Mononuclear cell (primary cell): Measurements from ENCODE around the gene HSPA14. TPM values are rescaled to one million over a fixed set of nuclear protein-coding genes. Genes with fewer than 3 reads are reported as not detected.
"Not testable (repeated sequence)": the region's sequence is repeated elsewhere in the genome, so short reads cannot be mapped to it uniquely, and the experiment has no call there.

Experiments
- H3K27me3 ChIP-seq: 2 replicates; pipeline ENCODE4 v1.6.0; 2011; ENCODE audit warnings: low read length, control low read depth; ENCODE audit not compliant: insufficient read depth
- H3K4me1 ChIP-seq: 2 replicates; pipeline ENCODE4 v1.5.1; 2011; ENCODE audit warnings: mild to moderate bottlenecking, low read length, control low read depth; ENCODE audit not compliant: insufficient read depth
- H3K4me3 ChIP-seq: 2 replicates; pipeline ENCODE4 v1.5.1; 2011; ENCODE audit warnings: mild to moderate bottlenecking, low read length, moderate library complexity
- H3K9me3 ChIP-seq: 2 replicates; pipeline ENCODE4 v1.5.1; 2011; ENCODE audit warnings: low read depth, mild to moderate bottlenecking, control low read depth, low read length
- total RNA-seq: library from RNA; depleted of rRNA; stranded (reverse); fragments of >200 nt; gene quantifications from one replicate; pipeline ENCODE4 v1.2.3, GENCODE V29; 2012

The HSPA14 gene, protein sequence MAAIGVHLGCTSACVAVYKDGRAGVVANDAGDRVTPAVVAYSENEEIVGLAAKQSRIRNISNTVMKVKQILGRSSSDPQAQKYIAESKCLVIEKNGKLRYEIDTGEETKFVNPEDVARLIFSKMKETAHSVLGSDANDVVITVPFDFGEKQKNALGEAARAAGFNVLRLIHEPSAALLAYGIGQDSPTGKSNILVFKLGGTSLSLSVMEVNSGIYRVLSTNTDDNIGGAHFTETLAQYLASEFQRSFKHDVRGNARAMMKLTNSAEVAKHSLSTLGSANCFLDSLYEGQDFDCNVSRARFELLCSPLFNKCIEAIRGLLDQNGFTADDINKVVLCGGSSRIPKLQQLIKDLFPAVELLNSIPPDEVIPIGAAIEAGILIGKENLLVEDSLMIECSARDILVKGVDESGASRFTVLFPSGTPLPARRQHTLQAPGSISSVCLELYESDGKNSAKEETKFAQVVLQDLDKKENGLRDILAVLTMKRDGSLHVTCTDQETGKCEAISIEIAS
- total RNA-seq = 25.9 TPM

DNA sequence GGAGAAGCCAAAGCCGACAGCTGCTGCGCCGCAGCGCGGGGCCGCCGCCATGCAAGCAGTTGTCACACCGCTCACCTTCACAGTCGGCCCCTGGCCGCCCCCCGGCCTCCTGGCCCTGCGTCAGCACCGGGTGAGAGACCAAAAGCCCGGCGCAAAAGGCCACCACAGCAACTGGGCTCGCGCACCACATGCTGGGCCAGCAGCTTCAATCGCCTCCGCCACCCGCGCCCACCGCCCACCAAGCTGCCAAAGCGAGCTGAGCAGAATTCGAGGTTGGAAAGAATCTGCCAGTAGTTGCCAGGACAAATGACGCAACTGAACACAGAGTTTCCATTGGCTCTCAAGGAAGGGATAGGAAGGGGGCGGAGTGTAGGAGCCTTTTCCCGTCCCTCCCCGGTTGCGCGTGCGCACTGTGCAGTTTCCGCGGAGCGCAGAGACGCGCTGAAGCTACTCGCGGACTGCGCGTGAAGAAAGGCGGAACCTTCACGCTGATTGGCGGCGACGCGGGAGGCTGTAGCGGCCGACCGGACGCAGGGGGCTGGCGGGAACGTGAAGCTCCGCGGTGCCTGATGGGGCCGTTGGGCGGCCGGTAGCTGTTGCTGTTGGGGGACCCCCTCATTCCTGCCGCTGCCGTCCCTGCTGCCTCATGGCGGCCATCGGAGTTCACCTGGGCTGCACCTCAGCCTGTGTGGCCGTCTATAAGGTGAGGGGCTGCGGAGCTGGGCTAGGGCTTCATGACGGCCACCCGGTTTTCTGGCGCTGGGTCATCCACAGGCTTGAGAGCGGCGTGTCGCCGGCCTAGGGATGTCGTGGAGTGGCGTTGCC lies at the start of gene HSPA14, which contains the start of the genes CDNF and MSANTD7:
HSPA14 (plus strand) TSS at position 550 of the 825 bp plus-strand sequence; CDS start at position 647, 97 bp downstream.
CDNF (minus strand) TSS at position 281 of the 825 bp plus-strand sequence; CDS start at position 190, 91 bp downstream.
MSANTD7 (plus strand) TSS at position 550 of the 825 bp plus-strand sequence. CDS start 3,979 bp downstream, outside the sequence.
- Histone ChIP-seq H3K4me3 (peak within 1 kb of the TSS; percentile 98), H3K4me1 (peaks cover 24% of the 10 kb centered on the region), H3K27me3 (no peaks in the 10 kb centered on the region), H3K9me3 (no peaks in the 10 kb centered on the region)

DNA sequence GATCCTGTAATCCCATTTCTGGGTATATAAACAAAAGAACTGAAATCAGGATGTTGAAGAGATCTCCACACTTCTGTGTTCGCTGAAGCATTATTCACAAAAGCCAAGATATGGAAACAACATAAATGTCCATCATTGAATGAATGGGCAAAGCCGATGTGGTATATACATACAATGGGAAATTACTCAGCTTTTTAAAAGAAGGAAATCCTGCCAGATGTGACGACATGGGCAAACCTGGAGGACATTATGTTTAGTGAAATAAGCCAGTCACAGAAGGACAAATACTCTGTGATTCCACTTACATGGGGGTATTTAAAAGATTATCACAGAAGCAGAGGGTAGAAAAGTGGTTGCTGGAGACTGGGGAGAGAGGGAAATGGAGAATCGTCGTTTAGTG lies 39.5 kb upstream of the HSPA14 start:
- Histone ChIP-seq H3K4me1 (no peaks in the 10 kb centered on the region), H3K4me3 (no peak overlapping the region), H3K27me3 (no peaks in the 10 kb centered on the region), H3K9me3 (no peaks in the 10 kb centered on the region)

DNA sequence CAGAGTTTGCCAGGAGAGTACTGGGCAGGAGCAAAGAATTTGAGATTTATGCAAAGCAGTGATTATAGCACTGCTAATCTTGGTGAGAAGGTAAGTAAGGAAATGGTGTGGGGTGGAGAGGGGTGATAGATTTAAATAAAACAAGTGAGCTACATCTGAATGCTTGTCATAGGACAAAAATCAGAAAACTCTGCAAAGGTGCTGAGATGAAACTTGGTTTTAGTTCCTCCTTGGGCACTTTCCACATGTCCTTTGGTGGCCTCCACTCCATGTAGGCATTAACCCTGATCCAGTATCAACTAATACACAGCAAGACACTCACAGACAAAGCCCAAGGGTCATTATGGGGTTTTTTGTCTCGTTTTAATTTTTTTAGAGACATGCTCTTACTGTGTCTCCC lies 37.7 kb upstream of the HSPA14 start:
- no peaks in the 10 kb centered on the region for H3K4me1 ChIP-seq
- H3K27me3 ChIP-seq = no peaks in the 10 kb centered on the region
- no peak overlapping the region for H3K4me3 ChIP-seq
- H3K9me3 ChIP-seq = no peaks in the 10 kb centered on the region

DNA sequence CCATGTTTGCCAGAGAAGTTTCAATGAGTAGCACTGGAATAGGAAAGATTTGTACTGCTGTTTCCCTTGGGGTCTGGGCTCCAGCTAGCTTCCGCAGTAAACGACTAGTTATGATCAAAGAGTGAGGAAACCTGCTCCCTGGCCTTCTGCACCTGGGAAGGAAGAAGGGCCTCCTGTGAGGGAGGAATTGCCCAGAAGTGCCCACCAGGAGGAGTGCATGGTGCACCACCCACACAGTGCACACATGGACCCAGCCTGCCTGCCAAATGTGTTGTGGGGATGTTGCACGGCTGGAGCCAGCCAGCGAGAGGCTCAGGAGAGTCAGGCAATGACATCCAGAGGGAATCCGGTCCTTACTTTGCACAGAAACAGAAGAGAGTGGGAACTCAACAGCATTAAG lies 36.4 kb upstream of the HSPA14 start:
- Histone ChIP-seq H3K27me3 (no peaks in the 10 kb centered on the region), H3K9me3 (no peaks in the 10 kb centered on the region), H3K4me1 (no peaks in the 10 kb centered on the region), H3K4me3 (no peak overlapping the region)

DNA sequence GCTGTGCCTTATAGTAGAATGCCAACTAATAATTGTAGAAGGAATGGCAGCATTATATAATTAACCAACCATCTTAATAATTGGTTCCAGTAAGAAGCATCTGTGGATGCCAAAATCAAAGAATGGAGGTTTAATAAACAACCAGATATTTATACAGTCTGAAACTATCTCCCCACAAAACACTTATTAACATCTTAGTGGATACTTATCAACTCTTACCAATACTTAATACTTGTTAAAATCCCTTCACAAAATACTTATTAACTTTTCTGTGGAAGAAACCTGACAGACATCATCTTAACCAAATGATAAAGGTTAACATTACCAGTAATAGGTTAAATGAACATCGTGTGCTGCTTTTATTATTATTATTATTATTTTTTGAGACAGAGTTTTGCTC lies 34.3 kb upstream of the HSPA14 start:
- Histone ChIP-seq H3K4me3 (no peak overlapping the region), H3K9me3 (no peaks in the 10 kb centered on the region), H3K27me3 (no peaks in the 10 kb centered on the region), H3K4me1 (no peaks in the 10 kb centered on the region)

DNA sequence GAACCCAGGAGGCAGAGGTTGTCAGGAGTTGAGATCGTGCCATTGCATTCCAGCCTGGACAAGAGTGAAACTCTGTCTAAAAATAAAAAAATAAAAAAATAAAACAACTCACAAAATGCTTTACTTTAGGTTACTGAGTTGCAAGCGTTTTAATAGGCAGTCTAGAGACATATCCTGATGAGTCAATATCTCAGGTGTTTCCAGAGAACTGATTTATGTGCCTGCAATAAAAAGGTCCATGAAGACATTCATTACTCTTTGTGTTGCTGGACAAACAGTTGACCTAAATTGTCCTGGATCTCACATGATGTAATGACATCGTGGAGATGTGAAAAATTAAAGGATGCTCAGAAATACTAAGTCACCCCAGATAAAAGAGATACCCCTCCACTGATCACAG lies 31.8 kb upstream of the HSPA14 start:
- no peaks in the 10 kb centered on the region for H3K27me3 ChIP-seq
- H3K9me3 ChIP-seq = no peaks in the 10 kb centered on the region
- no peaks in the 10 kb centered on the region for H3K4me1 ChIP-seq
- H3K4me3 ChIP-seq = no peak overlapping the region

DNA sequence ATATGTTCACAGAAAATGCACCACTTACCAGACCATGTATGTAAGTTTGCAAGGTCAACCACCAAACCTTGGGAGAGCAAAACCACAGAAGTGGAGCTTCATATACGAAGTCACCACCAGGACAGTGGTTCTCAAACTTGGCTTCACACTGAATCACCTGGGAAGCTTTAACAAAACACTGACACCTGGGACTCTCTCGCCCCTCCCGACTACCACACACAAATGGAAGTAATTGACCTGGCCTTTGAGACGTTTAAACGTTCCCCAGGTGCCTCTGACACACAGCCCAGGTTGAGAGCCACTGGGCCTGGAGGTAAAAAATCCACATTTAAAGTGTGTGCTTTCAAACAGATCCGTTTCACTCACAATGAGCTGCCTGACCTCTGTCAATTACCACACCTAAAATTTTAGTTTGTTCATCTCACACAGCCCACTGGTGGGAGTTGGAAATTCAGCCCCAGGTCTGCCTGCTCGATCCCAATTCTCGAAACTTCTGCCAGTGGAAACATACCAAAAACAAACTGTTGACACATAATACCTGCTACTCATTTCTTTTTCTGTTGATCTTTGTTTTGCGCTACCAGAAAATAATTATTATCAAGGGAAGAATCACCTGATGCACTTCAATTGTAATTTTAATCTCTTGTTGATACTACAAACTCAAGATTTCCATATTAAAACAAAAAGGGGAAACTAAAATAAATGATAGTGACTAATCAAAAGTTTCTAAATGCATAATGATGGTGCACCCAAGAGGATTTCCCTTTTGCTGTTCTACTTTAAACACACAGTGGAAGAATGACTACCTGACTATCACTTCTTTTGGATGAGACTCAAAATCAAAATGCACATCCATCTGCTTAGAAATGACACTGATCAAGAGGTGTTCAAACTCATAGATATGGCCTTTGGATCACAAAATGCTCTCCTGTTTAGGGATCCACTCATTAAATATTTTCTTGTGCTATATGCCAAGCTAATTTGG lies 26.8 kb upstream of the HSPA14 start:
- no peaks in the 10 kb centered on the region for H3K4me1 ChIP-seq
- no peak overlapping the region for H3K4me3 ChIP-seq
- H3K27me3 ChIP-seq = no peaks in the 10 kb centered on the region
- H3K9me3 ChIP-seq = no peaks in the 10 kb centered on the region

DNA sequence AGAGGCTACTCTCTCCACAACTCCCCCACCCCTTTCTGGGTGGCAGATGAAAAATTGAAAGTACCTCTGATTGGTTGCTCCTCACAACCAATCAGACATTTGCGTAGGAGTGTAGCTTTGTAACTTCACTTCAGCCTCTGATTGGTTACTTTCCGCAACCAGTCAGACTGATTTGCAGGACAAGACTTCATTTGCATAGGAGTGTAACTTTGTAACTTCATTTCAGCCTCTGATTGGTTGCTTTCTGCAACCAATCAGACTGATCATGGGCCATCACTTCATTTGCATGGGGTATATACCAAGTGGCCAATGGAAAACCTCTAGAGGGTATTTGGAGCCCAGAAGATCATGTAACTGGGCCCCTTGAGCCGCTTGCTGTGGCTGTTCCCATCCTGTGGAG lies 25.8 kb upstream of the HSPA14 start:
- no peaks in the 10 kb centered on the region for H3K4me1 ChIP-seq
- no peaks in the 10 kb centered on the region for H3K27me3 ChIP-seq
- no peak overlapping the region for H3K4me3 ChIP-seq
- no peaks in the 10 kb centered on the region for H3K9me3 ChIP-seq

DNA sequence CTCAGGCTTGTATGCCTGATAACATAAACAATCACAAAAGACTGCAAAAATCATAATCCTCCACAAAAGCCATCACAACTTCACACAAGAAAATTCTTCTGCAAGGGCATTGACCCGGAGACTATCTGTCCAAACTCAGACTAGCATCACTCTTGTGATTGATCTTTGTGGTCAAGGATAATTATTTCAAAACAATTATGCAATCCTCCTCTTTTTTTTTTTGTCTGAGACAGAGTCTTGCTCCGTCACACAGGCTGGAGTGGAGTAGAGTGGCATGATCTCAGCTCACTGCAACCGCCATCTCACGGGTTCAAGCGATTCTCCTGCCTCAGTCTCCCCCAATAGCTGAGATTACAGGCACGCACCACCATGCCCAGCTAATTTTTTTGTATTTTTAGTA lies 22.4 kb upstream of the HSPA14 start:
- Histone ChIP-seq H3K9me3 (no peaks in the 10 kb centered on the region), H3K4me3 (no peak overlapping the region), H3K4me1 (no peaks in the 10 kb centered on the region), H3K27me3 (no peaks in the 10 kb centered on the region)

DNA sequence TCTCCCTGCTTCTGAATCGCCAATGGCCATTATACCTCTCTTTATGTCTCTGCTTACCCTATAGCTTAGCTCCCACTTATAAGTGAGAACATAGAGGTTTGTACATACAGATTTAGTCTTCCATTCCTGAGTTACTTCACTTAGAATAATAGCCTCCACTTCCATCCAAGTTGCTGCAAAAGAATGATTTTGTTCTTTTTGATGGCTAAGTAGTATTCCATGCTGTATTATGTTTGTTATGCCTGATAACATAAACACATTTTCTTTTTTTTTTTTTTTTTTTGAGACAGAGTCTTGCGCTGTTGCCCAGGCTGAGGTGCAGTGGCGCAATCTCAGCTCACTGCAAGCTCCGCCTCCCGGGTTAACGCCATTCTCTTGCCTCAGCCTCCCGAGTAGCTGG lies 21.4 kb upstream of the HSPA14 start:
- H3K27me3 ChIP-seq, H3K4me3 ChIP-seq, H3K4me1 ChIP-seq, H3K9me3 ChIP-seq: not testable (repeated sequence)

DNA sequence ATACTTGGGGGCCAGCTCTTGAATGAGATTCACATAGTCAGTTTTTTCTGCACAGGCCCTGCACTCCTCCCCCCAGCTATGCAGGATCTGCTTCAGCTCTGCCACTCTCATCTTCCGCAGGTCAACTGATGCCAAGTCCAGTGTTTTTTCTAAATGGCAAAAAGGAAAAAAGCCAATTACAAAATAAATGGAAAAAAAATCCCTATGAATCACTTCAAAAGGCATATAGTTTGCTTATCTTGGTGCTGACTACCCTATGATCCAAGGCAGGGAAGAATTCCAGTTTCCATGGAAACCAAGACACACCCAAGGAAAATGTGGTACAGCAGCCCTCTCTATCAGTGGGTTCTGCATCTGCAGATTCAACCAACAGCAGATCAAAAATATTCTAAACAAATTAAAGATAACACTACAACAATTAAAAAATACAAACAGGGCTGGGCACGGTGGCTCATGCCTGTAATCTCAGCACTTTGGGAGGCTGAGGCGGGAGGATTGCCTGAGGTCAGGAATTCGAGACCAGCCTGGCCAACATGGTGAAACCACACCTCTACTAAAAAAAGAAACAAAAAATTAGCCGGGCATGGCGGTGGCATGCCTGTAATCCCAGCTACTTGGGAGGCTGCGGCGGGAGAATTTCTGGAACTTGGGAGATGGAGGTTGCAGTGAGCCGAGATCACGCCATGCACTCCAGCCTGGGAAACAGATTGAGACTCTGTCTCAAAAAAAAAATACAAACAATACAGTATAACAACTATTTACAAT lies 17.9 kb upstream of the HSPA14 start:
- H3K27me3 ChIP-seq = no peaks in the 10 kb centered on the region
- no peaks in the 10 kb centered on the region for H3K9me3 ChIP-seq
- H3K4me1 ChIP-seq = peaks cover 4% of the 10 kb centered on the region
- H3K4me3 ChIP-seq = no peak overlapping the region

DNA sequence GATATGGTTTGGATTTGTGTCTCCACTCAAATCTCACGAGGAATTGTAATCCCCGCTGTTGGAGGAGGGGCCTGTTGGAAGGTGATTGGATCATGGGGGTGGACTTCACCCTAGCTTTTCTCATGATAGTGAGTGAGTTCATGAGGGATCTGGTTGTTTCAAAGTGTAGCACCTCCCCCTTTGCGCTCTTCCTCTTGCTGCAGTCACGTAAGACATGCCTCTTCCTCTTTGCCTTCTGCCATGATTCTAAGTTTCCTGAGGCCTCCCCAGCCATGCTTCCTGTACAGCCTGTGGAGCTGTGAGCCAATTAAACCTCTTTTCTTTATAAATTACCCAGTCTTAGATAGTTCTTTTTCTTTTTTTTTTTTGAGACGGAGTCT lies 17.3 kb upstream of the HSPA14 start:
- Histone ChIP-seq H3K27me3 (no peaks in the 10 kb centered on the region), H3K9me3 (no peaks in the 10 kb centered on the region), H3K4me3 (no peak overlapping the region)

DNA sequence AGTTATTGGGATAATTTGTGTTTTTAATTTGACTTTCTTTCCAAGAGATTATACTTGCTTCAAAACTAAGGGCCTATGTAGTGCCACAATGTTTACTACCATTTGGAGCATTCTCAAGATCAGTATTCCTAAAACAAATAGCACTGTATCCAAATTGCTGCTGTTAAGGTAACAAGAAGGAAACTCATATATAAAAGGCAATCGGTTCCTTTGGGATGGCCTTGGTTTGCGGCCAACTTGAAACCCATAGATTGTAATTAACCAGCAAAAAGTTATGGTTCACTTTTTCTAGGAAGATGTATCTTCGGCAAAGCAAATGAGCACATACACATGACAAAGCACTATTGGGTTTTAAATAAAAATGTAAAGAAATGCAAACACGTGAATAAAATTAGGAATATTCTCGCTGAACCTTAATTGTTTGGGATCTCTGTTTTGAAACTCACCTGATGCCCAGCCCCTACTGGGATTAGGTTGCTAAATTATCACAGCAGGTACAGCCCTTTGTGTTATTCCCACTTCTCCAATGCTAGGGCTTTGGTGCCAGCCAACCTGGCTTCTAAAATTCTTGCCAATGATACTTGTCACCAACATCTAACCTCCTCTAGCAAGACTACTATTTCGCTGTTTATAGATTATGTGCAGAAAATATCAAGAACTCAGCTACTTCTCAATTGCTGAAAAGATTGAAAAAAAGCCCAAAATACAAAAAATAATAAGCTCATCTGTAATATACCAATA lies 16.3 kb upstream of the HSPA14 start:
- Histone ChIP-seq H3K9me3 (no peaks in the 10 kb centered on the region), H3K4me3 (no peak overlapping the region), H3K4me1 (peaks cover 11% of the 10 kb centered on the region), H3K27me3 (no peaks in the 10 kb centered on the region)

More for the DNA sequence above, 17.3 kb upstream of the HSPA14 start:
- peaks cover 4% of the 10 kb centered on the region for H3K4me1 ChIP-seq
